Midbrain (tissue), 1 donor: Measurements from ENCODE around the gene SCNN1G.

Source experiments
- DNase-seq: peaks from one replicate; lab custom pipeline; 2025; lab: John Stamatoyannopoulos, UW

SCNN1G gene

GRCh38 chr16:23202166-23202565 is 19.6 kb downstream of the SCNN1G start:
- no peak for DNase-seq

GRCh38 chr16:23206986-23207385 is 24.4 kb downstream of the SCNN1G start:
- DNase-seq, result no peak

- DNase-seq, result no peak
Observed at GRCh38 chr16:23207485-23207884, 24.9 kb downstream of the SCNN1G start.

GRCh38 chr16:23209606-23210005 is 27.1 kb downstream of the SCNN1G start:
- no peak for DNase-seq

- no peak for DNase-seq
Observed at GRCh38 chr16:23213831-23214230, 31.3 kb downstream of the SCNN1G start.

- DNase-seq, result no peak
Observed at GRCh38 chr16:23214796-23215195, 32.3 kb downstream of the SCNN1G start.

- DNase-seq, result no peak
Observed at GRCh38 chr16:23215435-23215834, 32.9 kb downstream of the SCNN1G start.

GRCh38 chr16:23216658-23217246 is 34.2 kb downstream of the SCNN1G start:
- no peak for DNase-seq

- no peak for DNase-seq
Observed at GRCh38 chr16:23217646-23218045, 35.1 kb downstream of the SCNN1G start.

GRCh38 chr16:23222929-23223328 is 40.4 kb downstream of the SCNN1G start:
- DNase-seq, result no peak

- no peak for DNase-seq
Observed at GRCh38 chr16:23223368-23223767, 40.8 kb downstream of the SCNN1G start.

- no peak for DNase-seq
Observed at GRCh38 chr16:23225109-23225508, 42.6 kb downstream of the SCNN1G start.

GRCh38 chr16:23225634-23226033 is 43.1 kb downstream of the SCNN1G start:
- DNase-seq, result no peak

- DNase-seq, result no peak
Observed at GRCh38 chr16:23227529-23227928, 45.0 kb downstream of the SCNN1G start.

GRCh38 chr16:23229714-23230113 is 47.2 kb downstream of the SCNN1G start:
- DNase-seq, result no peak

- no peak for DNase-seq
Observed at GRCh38 chr16:23232806-23233205, 50.3 kb downstream of the SCNN1G start.

- DNase-seq, result no peak
Observed at GRCh38 chr16:23235176-23235575, 52.6 kb downstream of the SCNN1G start.

GRCh38 chr16:23236983-23237382 is 54.4 kb downstream of the SCNN1G start:
- DNase-seq, result no peak

GRCh38 chr16:23240994-23241393 is 58.4 kb downstream of the SCNN1G start:
- no peak for DNase-seq

- no peak for DNase-seq
Observed at GRCh38 chr16:23244122-23244521, 61.6 kb downstream of the SCNN1G start.

GRCh38 chr16:23245268-23245667 is 62.7 kb downstream of the SCNN1G start:
- peak; percentile 22 for DNase-seq

GRCh38 chr16:23248261-23249194 is 66.0 kb downstream of the SCNN1G start:
- DNase-seq, result no peak

GRCh38 chr16:23249830-23250229 is 67.3 kb downstream of the SCNN1G start:
- no peak for DNase-seq
